SU-DHL-6 (cell line): Measurements from ENCODE around the gene TBP.
"Not testable (repeated sequence)": the region's sequence is repeated elsewhere in the genome, so short reads cannot be mapped to it uniquely, and the experiment has no call there.

ENCODE experiments used
- H2AFZ ChIP-seq: fragments of 200-600 bp; sonication (generic); 2 replicates; pipeline ENCODE4 v1.6.1; 2014; ENCODE audit warnings: low read depth, mild to moderate bottlenecking, moderate library complexity, mixed read lengths, antibody characterized with exemption, low read length; ENCODE audit not compliant: severe bottlenecking
- H3F3A ChIP-seq: fragments of 200-600 bp; shearing (Covaris generic); 2 replicates; pipeline ENCODE4 v1.6.0; 2016; ENCODE audit warnings: antibody characterized with exemption, mild to moderate bottlenecking; ENCODE audit not compliant: insufficient read depth
- H3K27ac ChIP-seq: fragments of 200-600 bp; sonication (generic); 2 replicates; pipeline ENCODE4 v1.5.1; 2016; ENCODE audit warnings: low read depth, mild to moderate bottlenecking, low read length, moderate library complexity, mixed read lengths
- H3K27me3 ChIP-seq: fragments of 200-600 bp; sonication (generic), shearing (Covaris generic); 2 replicates; pipeline ENCODE4 v1.6.0; 2014; ENCODE audit warnings: mild to moderate bottlenecking, low read length
- H3K36me3 ChIP-seq: fragments of 200-600 bp; sonication (generic); 2 replicates; pipeline ENCODE4 v1.6.1; 2014; ENCODE audit warnings: mild to moderate bottlenecking, low read length, mixed read lengths
- H3K4me2 ChIP-seq: fragments of 300-600, 200-600 bp; shearing (Covaris generic), sonication (generic); 2 replicates; pipeline ENCODE4 v1.6.0; 2014; ENCODE audit warnings: low read length, low read depth, mild to moderate bottlenecking; ENCODE audit not compliant: poor library complexity, severe bottlenecking
- H3K4me3 ChIP-seq: fragments of 200-600 bp; sonication (generic); 2 replicates; pipeline ENCODE4 v1.5.1; 2014; ENCODE audit warnings: antibody characterized with exemption, low read length, mild to moderate bottlenecking, mixed read lengths; ENCODE audit not compliant: insufficient read depth, poor library complexity, severe bottlenecking
- H3K79me2 ChIP-seq: fragments of 200-600 bp; sonication (generic); 2 replicates; pipeline ENCODE4 v1.6.1; 2014; ENCODE audit warnings: mild to moderate bottlenecking, low read length, moderate library complexity; ENCODE audit not compliant: insufficient read depth
- H3K9ac ChIP-seq: fragments of 200-600 bp; sonication (generic); 2 replicates; pipeline ENCODE4 v1.7.0; 2014; ENCODE audit warnings: mild to moderate bottlenecking, low read length
- H3K9me2 ChIP-seq: fragments of 200-600 bp; sonication (generic); replicated peaks from 2 replicates; pipeline ENCODE4 v1.6.1; 2014; ENCODE audit warnings: low read length; ENCODE audit not compliant: insufficient read depth
- H3K9me3 ChIP-seq: fragments of 200-600 bp; sonication (generic); 2 replicates; pipeline ENCODE4 v1.6.1; 2014; ENCODE audit warnings: low read length, mixed read lengths; ENCODE audit not compliant: insufficient read depth
- H4K20me1 ChIP-seq: fragments of 200-600 bp; sonication (generic); 2 replicates; pipeline ENCODE4 v1.6.1; 2014; ENCODE audit warnings: low read depth, mild to moderate bottlenecking, antibody characterized with exemption, low read length, moderate library complexity, mixed read lengths
- EZH2phosphoT487 ChIP-seq: fragments of 200-600 bp; sonication (generic), shearing (Covaris generic); conservative IDR thresholded peaks from 2 replicates; pipeline ENCODE4 v1.6.1; 2018; ENCODE audit warnings: mild to moderate bottlenecking, antibody characterized with exemption, low read length, moderate library complexity, mixed read lengths
- TF ChIP-seq, protein P1 (sequence below): fragments of 200-600 bp; sonication (generic); IDR thresholded peaks from one replicate; pipeline ENCODE4 v1.5.1; 2017; ENCODE audit warnings: antibody characterized with exemption, mild to moderate bottlenecking, low read length, moderate library complexity; ENCODE audit not compliant: insufficient read depth, poor library complexity, severe bottlenecking

TBP gene

DNA sequence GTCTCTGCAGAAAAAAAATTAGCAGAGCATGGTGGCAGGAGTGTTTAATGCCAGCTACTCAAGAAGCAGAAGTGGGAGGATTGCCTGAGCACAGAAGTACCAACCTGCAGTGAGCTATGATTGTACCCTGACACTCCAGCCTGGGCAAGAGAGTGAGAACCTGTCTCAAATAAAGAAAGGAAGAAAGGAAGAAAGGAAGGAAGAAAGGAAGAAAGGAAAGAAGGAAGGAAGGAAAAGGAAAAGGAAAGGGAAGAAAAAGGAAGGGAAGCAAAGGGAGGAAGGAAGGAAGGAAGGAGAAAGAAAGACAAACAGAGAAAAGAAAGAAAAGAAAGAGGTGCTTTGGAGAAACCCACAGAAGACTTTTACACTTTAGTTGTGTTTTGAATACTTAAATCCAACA, 43.1 kb downstream of the TBP start:
- H3F3A ChIP-seq = no peaks in the 10 kb centered on the region
- no peak overlapping the region for H3K4me2 ChIP-seq
- peaks cover 4% of the 10 kb centered on the region; the same call in 1 of the 2 replicates for H3K36me3 ChIP-seq
- H2AFZ ChIP-seq = no peak overlapping the region
- H3K27ac ChIP-seq = no peak overlapping the region
- H3K79me2 ChIP-seq = no peaks in the 10 kb centered on the region
- no peaks in the 10 kb centered on the region for H3K27me3 ChIP-seq
- no peak overlapping the region for H3K4me3 ChIP-seq
- no peaks in the 10 kb centered on the region for H3K9me2 ChIP-seq
- H3K9me3 ChIP-seq = peaks cover 5% of the 10 kb centered on the region; the same call in 1 of the 2 replicates
- H3K9ac ChIP-seq = no peak overlapping the region
- no peaks in the 10 kb centered on the region for H4K20me1 ChIP-seq
- TF ChIP-seq, protein P1, sequence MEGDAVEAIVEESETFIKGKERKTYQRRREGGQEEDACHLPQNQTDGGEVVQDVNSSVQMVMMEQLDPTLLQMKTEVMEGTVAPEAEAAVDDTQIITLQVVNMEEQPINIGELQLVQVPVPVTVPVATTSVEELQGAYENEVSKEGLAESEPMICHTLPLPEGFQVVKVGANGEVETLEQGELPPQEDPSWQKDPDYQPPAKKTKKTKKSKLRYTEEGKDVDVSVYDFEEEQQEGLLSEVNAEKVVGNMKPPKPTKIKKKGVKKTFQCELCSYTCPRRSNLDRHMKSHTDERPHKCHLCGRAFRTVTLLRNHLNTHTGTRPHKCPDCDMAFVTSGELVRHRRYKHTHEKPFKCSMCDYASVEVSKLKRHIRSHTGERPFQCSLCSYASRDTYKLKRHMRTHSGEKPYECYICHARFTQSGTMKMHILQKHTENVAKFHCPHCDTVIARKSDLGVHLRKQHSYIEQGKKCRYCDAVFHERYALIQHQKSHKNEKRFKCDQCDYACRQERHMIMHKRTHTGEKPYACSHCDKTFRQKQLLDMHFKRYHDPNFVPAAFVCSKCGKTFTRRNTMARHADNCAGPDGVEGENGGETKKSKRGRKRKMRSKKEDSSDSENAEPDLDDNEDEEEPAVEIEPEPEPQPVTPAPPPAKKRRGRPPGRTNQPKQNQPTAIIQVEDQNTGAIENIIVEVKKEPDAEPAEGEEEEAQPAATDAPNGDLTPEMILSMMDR = no peak
- no peak for TF ChIP-seq EZH2phosphoT487

DNA sequence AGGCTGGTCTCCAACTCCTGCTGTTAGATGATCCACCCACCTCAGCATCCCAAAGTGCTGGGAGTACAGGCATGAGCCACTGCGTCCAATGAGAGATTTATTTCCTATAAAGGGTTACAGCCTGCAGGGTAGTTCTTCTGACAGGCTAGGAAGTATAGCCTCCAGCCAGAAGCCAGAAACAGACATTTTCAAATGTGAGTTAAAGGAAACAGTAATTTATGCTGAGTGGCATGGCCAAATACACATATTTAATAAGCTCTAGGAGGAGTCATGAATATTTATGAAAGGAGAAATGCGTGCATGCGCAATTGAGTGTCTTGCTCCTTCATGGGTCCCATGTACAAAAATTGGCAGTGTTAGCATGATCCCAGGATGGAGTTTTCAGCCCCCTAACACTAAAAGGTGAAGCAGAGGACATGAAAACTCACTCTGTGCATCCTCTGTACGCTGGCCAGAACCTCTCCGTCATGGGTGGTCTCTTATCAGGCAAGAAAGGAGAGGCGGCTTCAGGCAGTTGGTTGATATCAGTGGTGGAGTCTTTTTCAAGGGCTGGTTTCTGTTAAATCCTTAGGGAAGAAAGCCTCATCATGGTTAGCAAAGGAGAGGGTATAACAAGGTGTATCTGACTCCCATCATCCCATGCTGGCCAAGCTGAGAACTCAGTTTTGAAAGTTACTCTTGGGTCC, 51.5 kb downstream of the TBP start:
- no peak overlapping the region for H3K4me3 ChIP-seq
- H4K20me1 ChIP-seq = no peaks in the 10 kb centered on the region
- no peak for TF ChIP-seq EZH2phosphoT487
- TF ChIP-seq, protein P1 = no peak
- no peaks in the 10 kb centered on the region for H3K79me2 ChIP-seq
- H3K27me3 ChIP-seq = no peaks in the 10 kb centered on the region
- H3K27ac ChIP-seq = no peak overlapping the region
- no peaks in the 10 kb centered on the region for H3K9me3 ChIP-seq
- no peak overlapping the region for H3K9ac ChIP-seq
- no peak overlapping the region for H3K4me2 ChIP-seq
- no peak overlapping the region for H2AFZ ChIP-seq
- no peaks in the 10 kb centered on the region for H3K9me2 ChIP-seq
- no peaks in the 10 kb centered on the region for H3F3A ChIP-seq
- H3K36me3 ChIP-seq = no peaks in the 10 kb centered on the region

GRCh38 chr6:170609225-170609624, 55.1 kb downstream of the TBP start:
- H3K9me3 ChIP-seq, H4K20me1 ChIP-seq, H3K9me2 ChIP-seq, H2AFZ ChIP-seq, H3K4me3 ChIP-seq, H3K4me2 ChIP-seq, H3K79me2 ChIP-seq, H3K27me3 ChIP-seq, H3K27ac ChIP-seq, H3K36me3 ChIP-seq, H3K9ac ChIP-seq, H3F3A ChIP-seq: not testable (repeated sequence)

- not testable (repeated sequence) for H3K27me3 ChIP-seq, H4K20me1 ChIP-seq, H3K9ac ChIP-seq, H3K9me2 ChIP-seq, H3K4me2 ChIP-seq, H3K4me3 ChIP-seq, H3K79me2 ChIP-seq, H3F3A ChIP-seq, H2AFZ ChIP-seq, H3K36me3 ChIP-seq, H3K27ac ChIP-seq, H3K9me3 ChIP-seq
Observed at GRCh38 chr6:170612256-170612804, 58.2 kb downstream of the TBP start.

GRCh38 chr6:170616020-170616554, 61.9 kb downstream of the TBP start:
- not testable (repeated sequence) for H3K4me3 ChIP-seq, H3K27me3 ChIP-seq, H3K9ac ChIP-seq, H3K9me2 ChIP-seq, H3K36me3 ChIP-seq, H4K20me1 ChIP-seq, H3K9me3 ChIP-seq, H3F3A ChIP-seq, H3K79me2 ChIP-seq, H3K4me2 ChIP-seq, H3K27ac ChIP-seq, H2AFZ ChIP-seq
